SK-N-SH (cell line): ENCODE measurements around the gene ARMC6. TPM values are rescaled to one million over a fixed set of nuclear protein-coding genes. Genes with fewer than 3 reads are reported as not detected.

Experiments used
- CTCF ChIA-PET: fragments of 300-600, 350-600 bp; formaldehyde crosslinking; extraction: SDS; loops from one replicate; lab custom pipeline; 2021; lab: Yijun Ruan, JAX
- POLR2A ChIA-PET: fragments of 350-600 bp; sonication (Branson Sonifier 250); formaldehyde crosslinking; extraction: SDS; loops from one replicate; lab custom pipeline; 2020; ENCODE audit warnings: antibody characterized with exemption, inconsistent platforms; lab: Yijun Ruan, JAX
- DNase-seq: peaks from one replicate; pipeline ENCODE4 v3.0.0; 2012
- H2AFZ ChIP-seq: fragments of 200-600 bp; sonication (generic); 2 replicates; pipeline ENCODE4 v1.8.1; 2016; ENCODE audit warnings: antibody characterized with exemption, mild to moderate bottlenecking, low read depth
- H3F3A ChIP-seq: fragments of 200-600 bp; sonication (generic); replicated peaks from 2 replicates; pipeline ENCODE3; 2016; ENCODE audit warnings: antibody characterized with exemption, mild to moderate bottlenecking; ENCODE audit not compliant: insufficient read depth
- H3K27ac ChIP-seq, 2 experiments: fragments of 200-500 bp in 1 of 2; fragments of 200-600 bp in 1 of 2; sonication (Bioruptor generic) in 1 of 2; sonication (generic), shearing (Covaris generic) in 1 of 2; 2 replicates each; pipeline versions ENCODE4 v1.5.1 to v1.6.1; 2014 to 2016; ENCODE audit warnings: low read depth in 2 of 2, inconsistent platforms in 1 of 2, low read length in 1 of 2, mild to moderate bottlenecking in 1 of 2, mixed read lengths in 1 of 2
- H3K27me3 ChIP-seq: fragments of 200-600 bp; sonication (generic), shearing (Covaris generic); 2 replicates; pipeline ENCODE4 v1.6.1; 2016; ENCODE audit warnings: mixed run types; ENCODE audit not compliant: insufficient read depth
- H3K36me3 ChIP-seq, 2 experiments: fragments of 200-500 bp in 1 of 2; fragments of 200-600 bp in 1 of 2; sonication (Bioruptor generic) in 1 of 2; sonication (generic) in 1 of 2; replicated peaks in 1 of 2; 2 replicates each; pipeline versions ENCODE3 to v1.5.1; 2014 to 2016; ENCODE audit warnings: low read length in 1 of 2, mild to moderate bottlenecking in 1 of 2; ENCODE audit not compliant: insufficient read depth in 2 of 2, control insufficient read depth in 1 of 2
- H3K4me1 ChIP-seq, 2 experiments: fragments of 200-500 bp in 1 of 2; fragments of 200-600 bp in 1 of 2; sonication (Bioruptor generic) in 1 of 2; sonication (generic), shearing (Covaris generic) in 1 of 2; 2 replicates each; pipeline versions ENCODE4 v1.5.1 to v1.6.1; 2014 to 2016; ENCODE audit warnings: low read depth in 1 of 2, low read length in 1 of 2, mixed run types in 1 of 2; ENCODE audit not compliant: insufficient read depth in 2 of 2, control insufficient read depth in 1 of 2
- H3K4me2 ChIP-seq: fragments of 200-600 bp; sonication (generic), shearing (Covaris generic); 2 replicates; pipeline ENCODE4 v1.6.1; 2017; ENCODE audit warnings: mixed run types
- H3K4me3 ChIP-seq, 2 experiments: fragments of 200-500 bp in 1 of 2; fragments of 200-600 bp in 1 of 2; sonication (Bioruptor generic) in 1 of 2; sonication (generic), shearing (Covaris generic) in 1 of 2; 2 replicates each; pipeline versions ENCODE4 v1.5.1 to v1.8.1; 2014 to 2016; ENCODE audit warnings: low read depth in 2 of 2, inconsistent platforms in 1 of 2, low read length in 1 of 2, mild to moderate bottlenecking in 1 of 2, mixed read lengths in 1 of 2, moderate library complexity in 1 of 2
- H3K79me2 ChIP-seq: fragments of 200-600 bp; sonication (generic); 2 replicates; pipeline ENCODE4 v1.8.1; 2017; ENCODE audit warnings: mild to moderate bottlenecking; ENCODE audit not compliant: insufficient read depth
- H3K9ac ChIP-seq: fragments of 200-600 bp; sonication (generic); 2 replicates; pipeline ENCODE4 v1.6.1; 2017; ENCODE audit warnings: mixed run types
- H3K9me2 ChIP-seq: fragments of 200-600 bp; sonication (generic); 2 replicates; pipeline ENCODE4 v1.6.1; 2017; ENCODE audit warnings: mixed run types
- H3K9me3 ChIP-seq: fragments of 200-600 bp; sonication (generic); 2 replicates; pipeline ENCODE4 v1.6.1; 2017; ENCODE audit warnings: mixed run types, mild to moderate bottlenecking, moderate library complexity
- H4K20me1 ChIP-seq: fragments of 200-600 bp; sonication (generic); 2 replicates; pipeline ENCODE4 v1.6.1; 2017; ENCODE audit warnings: mild to moderate bottlenecking, mixed run types; ENCODE audit not compliant: insufficient read depth
- CHD2 ChIP-seq: fragments of 150-350 bp; IDR thresholded peaks from 2 replicates; pipeline ENCODE4 v1.6.1; 2018; ENCODE audit warnings: low read length; ENCODE audit not compliant: partially characterized antibody
- FOXM1 ChIP-seq: IDR thresholded peaks from 2 replicates; pipeline ENCODE4 v1.4.0; 2012; ENCODE audit warnings: low read depth, mild to moderate bottlenecking
- GABPA ChIP-seq: IDR thresholded peaks from 2 replicates; pipeline ENCODE4 v1.4.0; 2012; ENCODE audit warnings: low read depth, mild to moderate bottlenecking
- GATA2 ChIP-seq: sonication (generic); formaldehyde crosslinking; IDR thresholded peaks from 2 replicates; pipeline ENCODE4 v1.5.0; 2020; ENCODE audit warnings: mild to moderate bottlenecking, missing genetic modification reagents
- MEF2A ChIP-seq: IDR thresholded peaks from 2 replicates; pipeline ENCODE4 v1.4.0; 2012; ENCODE audit warnings: low read depth, borderline replicate concordance
- TEAD4 ChIP-seq: IDR thresholded peaks from 2 replicates; pipeline ENCODE4 v1.4.0; 2012; ENCODE audit warnings: mild to moderate bottlenecking, borderline replicate concordance; ENCODE audit not compliant: insufficient read depth
- WGBS: methylation state at CpG from one replicate; pipeline ENCODE4 v1.1.6; 2017; ENCODE audit warnings: low lambda C conversion rate; 5-methylcytosine and 5-hydroxymethylcytosine counted together
- polyA plus RNA-seq, 3 experiments: library from polyadenylated mRNA; depleted of rRNA; stranded (reverse); fragments of >200 nt; gene quantifications; 2 replicates each; pipeline ENCODE4 v1.2.3, GENCODE V29; 2012
- TF ChIP-seq, protein P1 (sequence below): IDR thresholded peaks from 2 replicates; pipeline ENCODE4 v1.6.1; 2012; ENCODE audit warnings: mild to moderate bottlenecking, low read depth, low read length, moderate library complexity

The ARMC6 gene
- polyA plus RNA-seq, 1 of the 3 experiments (the other 2 are of a cell fraction) = 34.7 TPM

DNA sequence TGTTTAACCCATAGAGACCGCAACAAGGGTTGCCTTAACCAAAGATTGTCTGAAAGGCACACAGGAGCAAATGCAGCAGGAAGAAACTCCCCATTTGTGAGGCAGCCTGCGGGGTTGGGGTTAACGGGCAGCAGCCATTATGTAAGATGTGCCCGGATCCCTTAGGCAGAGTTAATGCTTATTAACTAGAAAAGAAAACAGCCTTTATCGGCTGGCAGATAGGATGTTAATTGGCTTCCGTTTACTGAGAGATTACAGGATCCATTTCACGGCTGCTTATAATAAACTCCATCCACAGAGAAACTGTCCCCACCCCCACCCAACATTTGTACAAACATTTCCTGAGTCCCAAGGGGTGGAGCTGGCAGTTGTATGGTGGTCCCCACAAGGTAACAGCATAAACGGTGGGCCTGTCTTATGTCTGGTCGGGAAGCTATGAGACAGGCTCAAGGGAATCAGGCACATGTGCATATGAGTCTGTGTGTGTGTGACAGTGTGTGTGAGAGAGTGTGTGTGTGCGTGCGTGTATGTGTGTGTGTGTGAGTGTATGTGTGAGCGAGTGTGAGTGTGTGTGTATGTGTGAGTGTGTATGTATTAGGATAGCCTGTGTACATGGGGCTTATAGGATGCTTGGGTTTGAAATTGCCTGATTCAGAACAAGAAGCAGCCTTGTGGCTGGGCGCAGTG, 40.9 kb downstream of the ARMC6 start:
- H3K4me3 ChIP-seq = no peak overlapping the region
- H3K4me1 ChIP-seq = peaks cover 0 to 8% of the 10 kb centered on the region in 2 experiments; a peak in 1 of 4 replicates
- POLR2A ChIA-PET = no interaction called here
- TF ChIP-seq GATA2 (CRISPR knock-in tag) = peak; percentile 3; the same call in 1 of the 2 replicates
- TF ChIP-seq MEF2A = no peak
- TF ChIP-seq CHD2 = no peak
- H3K9ac ChIP-seq = no peak overlapping the region
- CTCF ChIA-PET = interaction anchor here (0.9 to 2.1 kb wide), 8 partner anchors 9 to 100 kb away, joined by 3 to 7 read pairs (median 4); partner anchors contain the start of gene SLC25A42
- 59% methylated on average over 13 of the region's 13 CpGs for WGBS
- no peaks in the 10 kb centered on the region for H4K20me1 ChIP-seq
- no peaks in the 10 kb centered on the region for H3K27me3 ChIP-seq
- no peaks in the 10 kb centered on the region for H3K36me3 ChIP-seq
- no peaks in the 10 kb centered on the region for H3K9me3 ChIP-seq
- H2AFZ ChIP-seq = no peak overlapping the region
- H3K79me2 ChIP-seq = no peaks in the 10 kb centered on the region
- no peak overlapping the region for H3K27ac ChIP-seq
- no peaks in the 10 kb centered on the region for H3K9me2 ChIP-seq
- H3K4me2 ChIP-seq = no peak overlapping the region
- DNase-seq = peak; percentile 62
- peaks cover under 1% of the 10 kb centered on the region for H3F3A ChIP-seq

DNA sequence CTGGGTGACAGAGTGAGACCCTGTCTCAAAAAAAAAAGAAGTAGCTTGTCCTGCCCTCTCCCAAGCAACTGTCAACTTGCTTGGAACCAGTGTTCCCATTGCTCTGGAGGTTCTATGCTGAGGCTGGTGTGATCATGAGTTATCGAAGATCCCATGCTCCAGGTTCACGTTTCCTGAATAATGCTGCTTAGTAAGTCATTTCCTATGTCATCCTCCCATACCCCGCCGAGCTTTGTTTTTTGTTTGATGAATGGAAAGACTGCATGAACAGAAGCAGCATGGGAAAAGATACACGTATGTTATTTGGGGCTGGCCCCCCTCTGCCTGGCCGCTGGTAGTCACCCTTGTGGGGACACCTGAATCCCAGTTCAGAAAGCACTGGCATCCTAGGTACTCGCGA, 41.7 kb downstream of the ARMC6 start:
- Histone ChIP-seq H3K4me2 (no peak overlapping the region), H3K79me2 (no peaks in the 10 kb centered on the region), H2AFZ (no peak overlapping the region), H3K9me3 (no peaks in the 10 kb centered on the region), H3K9ac (no peak overlapping the region), H3K27me3 (no peaks in the 10 kb centered on the region), H3K27ac (no peak overlapping the region), H3K9me2 (no peaks in the 10 kb centered on the region), H3K4me3 (no peak overlapping the region), H4K20me1 (no peaks in the 10 kb centered on the region), H3K36me3 (no peaks in the 10 kb centered on the region), H3K4me1 (peaks cover 0 to 8% of the 10 kb centered on the region in 2 experiments; a peak in 1 of 4 replicates), H3F3A (no peaks in the 10 kb centered on the region)
- TF ChIP-seq, protein P1, sequence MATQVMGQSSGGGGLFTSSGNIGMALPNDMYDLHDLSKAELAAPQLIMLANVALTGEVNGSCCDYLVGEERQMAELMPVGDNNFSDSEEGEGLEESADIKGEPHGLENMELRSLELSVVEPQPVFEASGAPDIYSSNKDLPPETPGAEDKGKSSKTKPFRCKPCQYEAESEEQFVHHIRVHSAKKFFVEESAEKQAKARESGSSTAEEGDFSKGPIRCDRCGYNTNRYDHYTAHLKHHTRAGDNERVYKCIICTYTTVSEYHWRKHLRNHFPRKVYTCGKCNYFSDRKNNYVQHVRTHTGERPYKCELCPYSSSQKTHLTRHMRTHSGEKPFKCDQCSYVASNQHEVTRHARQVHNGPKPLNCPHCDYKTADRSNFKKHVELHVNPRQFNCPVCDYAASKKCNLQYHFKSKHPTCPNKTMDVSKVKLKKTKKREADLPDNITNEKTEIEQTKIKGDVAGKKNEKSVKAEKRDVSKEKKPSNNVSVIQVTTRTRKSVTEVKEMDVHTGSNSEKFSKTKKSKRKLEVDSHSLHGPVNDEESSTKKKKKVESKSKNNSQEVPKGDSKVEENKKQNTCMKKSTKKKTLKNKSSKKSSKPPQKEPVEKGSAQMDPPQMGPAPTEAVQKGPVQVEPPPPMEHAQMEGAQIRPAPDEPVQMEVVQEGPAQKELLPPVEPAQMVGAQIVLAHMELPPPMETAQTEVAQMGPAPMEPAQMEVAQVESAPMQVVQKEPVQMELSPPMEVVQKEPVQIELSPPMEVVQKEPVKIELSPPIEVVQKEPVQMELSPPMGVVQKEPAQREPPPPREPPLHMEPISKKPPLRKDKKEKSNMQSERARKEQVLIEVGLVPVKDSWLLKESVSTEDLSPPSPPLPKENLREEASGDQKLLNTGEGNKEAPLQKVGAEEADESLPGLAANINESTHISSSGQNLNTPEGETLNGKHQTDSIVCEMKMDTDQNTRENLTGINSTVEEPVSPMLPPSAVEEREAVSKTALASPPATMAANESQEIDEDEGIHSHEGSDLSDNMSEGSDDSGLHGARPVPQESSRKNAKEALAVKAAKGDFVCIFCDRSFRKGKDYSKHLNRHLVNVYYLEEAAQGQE = no peak
- no peak for TF ChIP-seq FOXM1
- no peak for TF ChIP-seq GABPA
- no peak for TF ChIP-seq TEAD4
- POLR2A ChIA-PET = interaction anchor here (0.6 kb wide), 1 partner anchor 88 kb away, joined by 6 read pairs; no protein-coding TSS in a partner anchor
- CTCF ChIA-PET = interaction anchor here (0.9 to 2.1 kb wide), 5 partner anchors 10 to 40 kb away, joined by 3 to 7 read pairs (median 4); partner anchors contain the start of gene SLC25A42
- 86% methylated on average over 8 of the region's 8 CpGs for WGBS
- no peak for DNase-seq
